ENCODE measurements around the gene ZNF84. TPM values are rescaled to one million over a fixed set of nuclear protein-coding genes. Genes with fewer than 3 reads are reported as not detected.

Gene ZNF84
- total RNA-seq, result 24.5 TPM
- long read RNA-seq, transcript ZNF84-208 (5 exons, 3,237 nt), result major isoform, 16 of 44 reads
- long read RNA-seq, partial matches to known transcripts, result 5 of 44 reads
- long read RNA-seq, other reads (novel, unspliced or antisense), result 22 of 44 reads

DNA sequence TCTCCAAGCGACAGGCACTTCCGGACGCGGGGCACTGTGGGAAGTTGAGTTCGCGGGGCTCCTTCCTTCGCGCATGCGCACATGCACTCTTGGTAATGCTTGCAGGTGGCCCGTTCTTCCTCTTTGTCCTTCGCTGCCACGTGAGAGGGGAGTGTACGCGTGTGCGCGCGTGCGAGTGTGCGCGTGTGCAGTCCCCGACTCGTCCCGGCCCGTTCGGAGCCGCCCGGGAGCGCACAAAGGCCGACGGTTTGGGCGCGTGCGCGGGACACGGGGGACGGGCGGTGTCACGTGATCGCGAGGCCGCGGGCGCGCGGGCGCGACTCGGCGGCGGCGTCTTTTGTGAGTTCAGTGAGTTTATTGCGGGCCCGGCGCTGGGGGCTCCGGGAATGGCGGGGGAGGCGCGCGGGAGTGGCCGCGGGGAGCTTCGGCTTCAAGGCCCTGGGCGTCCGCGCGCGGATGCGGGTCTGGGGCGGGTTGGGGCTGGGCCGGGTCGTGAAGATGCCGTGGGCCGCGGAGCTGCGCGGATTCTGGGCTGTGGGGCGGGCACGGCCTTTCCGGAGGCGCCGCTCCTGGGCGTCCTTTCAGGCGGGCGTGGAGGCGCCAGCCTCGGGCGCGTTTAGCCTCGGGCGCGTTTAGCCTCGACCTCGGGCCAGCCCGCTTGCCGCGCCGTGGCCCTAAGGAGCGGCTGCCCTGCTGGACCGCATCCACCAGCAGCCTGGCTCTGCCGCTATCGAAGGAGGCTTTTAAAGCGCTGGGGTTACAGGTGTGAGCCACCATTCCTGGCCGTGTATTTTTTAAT is at the start of gene ZNF84:
ZNF84 (plus strand) TSS at position 303 of the 799 bp plus-strand sequence. CDS start 3,959 bp downstream, outside the sequence.
- H3K27me3 ChIP-seq (ENCODE audit: low read depth), result no peaks in the 10 kb centered on the region
- TF ChIP-seq, protein P1, sequence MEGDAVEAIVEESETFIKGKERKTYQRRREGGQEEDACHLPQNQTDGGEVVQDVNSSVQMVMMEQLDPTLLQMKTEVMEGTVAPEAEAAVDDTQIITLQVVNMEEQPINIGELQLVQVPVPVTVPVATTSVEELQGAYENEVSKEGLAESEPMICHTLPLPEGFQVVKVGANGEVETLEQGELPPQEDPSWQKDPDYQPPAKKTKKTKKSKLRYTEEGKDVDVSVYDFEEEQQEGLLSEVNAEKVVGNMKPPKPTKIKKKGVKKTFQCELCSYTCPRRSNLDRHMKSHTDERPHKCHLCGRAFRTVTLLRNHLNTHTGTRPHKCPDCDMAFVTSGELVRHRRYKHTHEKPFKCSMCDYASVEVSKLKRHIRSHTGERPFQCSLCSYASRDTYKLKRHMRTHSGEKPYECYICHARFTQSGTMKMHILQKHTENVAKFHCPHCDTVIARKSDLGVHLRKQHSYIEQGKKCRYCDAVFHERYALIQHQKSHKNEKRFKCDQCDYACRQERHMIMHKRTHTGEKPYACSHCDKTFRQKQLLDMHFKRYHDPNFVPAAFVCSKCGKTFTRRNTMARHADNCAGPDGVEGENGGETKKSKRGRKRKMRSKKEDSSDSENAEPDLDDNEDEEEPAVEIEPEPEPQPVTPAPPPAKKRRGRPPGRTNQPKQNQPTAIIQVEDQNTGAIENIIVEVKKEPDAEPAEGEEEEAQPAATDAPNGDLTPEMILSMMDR (IDR thresholded peaks at IDR 0.05), result no peak
- H3K4me3 ChIP-seq, result peak within 1 kb of the TSS; percentile 78
- peak; percentile 99 to 100 for ATAC-seq
- peak within 1 kb of the TSS; percentile 93 for H3K27ac ChIP-seq
- peaks cover 65% of the 10 kb centered on the region for H3K9me3 ChIP-seq
- peaks cover 12% of the 10 kb centered on the region for H3K36me3 ChIP-seq
- H3K4me1 ChIP-seq, result peaks cover 7% of the 10 kb centered on the region
- DNase-seq, result peak; percentile 97
- intact Hi-C loops (cut with DNase I), result no loop called here

DNA sequence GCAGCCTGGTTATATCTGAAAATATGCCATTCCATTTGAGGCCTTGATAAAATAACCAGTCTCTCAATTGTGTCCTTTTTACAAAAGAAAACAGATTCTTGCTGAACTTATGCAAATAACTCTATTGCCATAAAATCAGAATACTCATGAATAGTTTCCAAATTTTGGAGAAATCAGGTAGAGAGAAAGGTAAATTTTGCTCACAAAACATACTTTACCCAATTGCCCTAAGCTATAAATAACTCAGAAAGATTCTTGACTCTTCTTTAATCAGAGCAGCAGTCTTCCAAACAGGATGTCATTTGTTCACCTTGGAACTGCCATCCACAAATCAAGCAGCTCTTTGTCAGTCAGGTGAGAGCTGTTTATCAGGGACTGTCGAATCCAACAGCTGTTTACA is 38.6 kb upstream of the ZNF84 start:
- DNase-seq (no peak), ATAC-seq (no peak)
- TF ChIP-seq, protein P1 (IDR thresholded peaks at IDR 0.05), result no peak
- Histone ChIP-seq H3K27ac (no peak overlapping the region), H3K4me1 (no peaks in the 10 kb centered on the region), H3K36me3 (no peaks in the 10 kb centered on the region), H3K9me3 (peaks cover 99% of the 10 kb centered on the region), H3K4me3 (no peak overlapping the region), H3K27me3 (ENCODE audit: low read depth) (no peaks in the 10 kb centered on the region)
- intact Hi-C loops (cut with DNase I), result no loop called here

DNA sequence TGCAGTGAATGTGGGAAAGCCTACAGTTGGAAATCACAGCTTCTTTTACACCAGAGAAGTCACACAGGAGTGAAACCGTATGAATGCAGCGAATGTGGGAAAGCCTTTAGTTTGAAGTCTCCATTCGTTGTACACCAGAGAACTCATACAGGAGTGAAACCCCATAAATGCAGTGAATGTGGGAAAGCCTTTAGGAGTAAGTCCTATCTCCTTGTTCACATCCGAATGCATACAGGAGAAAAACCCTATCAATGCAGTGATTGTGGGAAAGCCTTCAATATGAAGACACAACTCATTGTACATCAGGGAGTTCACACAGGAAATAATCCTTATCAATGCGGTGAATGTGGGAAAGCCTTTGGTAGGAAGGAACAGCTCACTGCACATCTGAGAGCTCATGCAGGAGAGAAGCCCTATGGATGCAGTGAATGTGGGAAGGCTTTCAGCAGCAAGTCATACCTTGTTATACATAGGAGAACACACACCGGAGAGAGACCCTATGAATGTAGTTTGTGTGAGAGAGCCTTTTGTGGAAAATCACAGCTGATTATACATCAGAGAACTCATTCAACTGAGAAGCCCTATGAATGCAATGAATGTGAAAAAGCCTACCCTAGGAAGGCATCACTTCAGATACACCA is 26.5 kb upstream of the ZNF84 start:
- ATAC-seq, result no peak
- intact Hi-C loops (cut with DNase I), result no loop called here

DNA sequence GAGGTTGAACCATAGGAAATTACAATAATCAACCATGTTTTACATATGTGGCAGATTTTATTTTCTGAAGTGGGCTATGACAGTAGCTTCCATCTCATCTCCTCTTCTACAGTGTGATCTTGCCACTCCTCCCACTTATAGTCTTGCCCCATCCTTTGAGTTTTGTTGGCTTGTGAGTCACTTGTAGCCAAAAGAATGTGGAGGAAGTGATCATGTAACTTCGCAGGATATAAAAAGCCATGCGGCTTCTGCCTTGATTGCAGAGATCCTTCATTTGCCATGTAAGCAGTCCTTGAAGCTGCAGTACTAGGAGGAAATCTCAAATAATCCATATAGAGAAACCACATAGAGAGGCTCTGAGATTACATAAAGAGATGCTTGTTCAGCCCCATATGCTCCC is 13.7 kb upstream of the ZNF84 start:
- Histone ChIP-seq H3K27ac (no peak overlapping the region), H3K36me3 (no peaks in the 10 kb centered on the region), H3K9me3 (peaks cover 77% of the 10 kb centered on the region), H3K4me1 (no peaks in the 10 kb centered on the region), H3K27me3 (ENCODE audit: low read depth) (no peaks in the 10 kb centered on the region), H3K4me3 (no peak overlapping the region)
- TF ChIP-seq, protein P1 (IDR thresholded peaks at IDR 0.05), result no peak
- DNase-seq (no peak), ATAC-seq (no peak)
- intact Hi-C loops (cut with DNase I), result no loop called here

More for the DNA sequence above, 26.5 kb upstream of the ZNF84 start:
- TF ChIP-seq, protein P1 (IDR thresholded peaks at IDR 0.05), result no peak
- no peak overlapping the region for H3K4me3 ChIP-seq
- no peaks in the 10 kb centered on the region for H3K27me3 ChIP-seq (ENCODE audit: low read depth)
- H3K36me3 ChIP-seq, result peaks cover 45% of the 10 kb centered on the region
- DNase-seq, result no peak
- no peaks in the 10 kb centered on the region for H3K4me1 ChIP-seq
- H3K9me3 ChIP-seq, result peaks cover 99% of the 10 kb centered on the region
- no peak overlapping the region for H3K27ac ChIP-seq

DNA sequence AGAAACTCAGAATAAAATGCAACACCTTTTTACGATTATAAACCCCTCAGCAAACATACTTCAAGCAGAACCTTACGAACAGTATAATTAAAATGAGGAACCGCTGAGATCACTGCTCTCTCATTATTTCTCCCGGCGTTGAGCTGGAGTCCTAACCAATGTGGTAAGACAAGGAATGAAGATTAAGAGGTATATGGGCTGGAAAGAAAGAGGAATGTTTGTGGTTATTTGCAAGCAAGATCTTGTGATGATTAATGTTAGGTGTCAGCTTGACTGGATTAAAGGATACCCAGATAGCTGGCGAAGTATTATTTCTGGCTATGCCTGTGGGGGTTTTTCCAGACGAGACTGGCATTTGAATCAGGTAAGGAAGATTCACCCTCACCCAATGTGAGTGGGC is 10.3 kb upstream of the ZNF84 start:
- Histone ChIP-seq H3K9me3 (peaks cover 65% of the 10 kb centered on the region), H3K4me1 (no peaks in the 10 kb centered on the region), H3K4me3 (no peak overlapping the region), H3K27ac (no peak overlapping the region), H3K36me3 (no peaks in the 10 kb centered on the region), H3K27me3 (ENCODE audit: low read depth) (no peaks in the 10 kb centered on the region)
- intact Hi-C loops (cut with DNase I), result no loop called here
- no peak for DNase-seq
- TF ChIP-seq, protein P1 (IDR thresholded peaks at IDR 0.05), result no peak
- no peak for ATAC-seq
